ENCODE measurements around the gene ATG7.

GRCh38 chr3:11272906-11273574 lies 843 bp downstream of the ATG7 start:
- TF ChIP-seq CTCF (IDR thresholded peaks at IDR 0.05) (no peak), POLR2A (IDR thresholded peaks at IDR 0.05) (no peak)
